ENCODE measurements around the gene SNTG2. TPM values are rescaled to one million over a fixed set of nuclear protein-coding genes. Genes with fewer than 3 reads are reported as not detected.
"Not testable (repeated sequence)": the region's sequence is repeated elsewhere in the genome, so short reads cannot be mapped to it uniquely, and the experiment has no call there.

SNTG2 gene
- total RNA-seq, 1 donor from 2014 or later, result 0.47 TPM

DNA sequence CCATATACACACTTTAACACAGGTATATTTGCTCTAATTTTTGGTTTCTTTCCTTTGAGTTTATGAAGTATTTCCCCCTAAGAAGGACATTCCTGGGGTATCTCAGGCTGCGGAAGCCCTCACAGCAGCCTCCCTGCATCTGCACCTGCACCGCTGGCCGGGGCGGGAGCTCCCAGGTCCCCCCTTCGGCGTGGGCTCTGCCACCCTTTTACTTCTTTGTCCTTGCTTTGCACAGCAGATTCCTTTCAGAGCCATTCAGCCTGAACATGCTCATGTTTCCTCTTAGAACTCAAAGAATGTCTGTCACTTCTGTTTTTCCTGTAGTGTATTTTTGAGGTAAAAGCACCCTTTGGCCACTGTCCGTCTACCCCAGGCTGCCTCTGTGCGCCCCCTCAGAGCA lies 146.5 kb downstream of the SNTG2 start:
- Mint-ChIP-seq H3K4me3 (no peak overlapping the region), H3K27me3 (ENCODE audit: low read depth) (no peaks in the 10 kb centered on the region), H3K9me3 (no peaks in the 10 kb centered on the region), H3K36me3 (ENCODE audit: low read depth) (no peaks in the 10 kb centered on the region), H3K4me1 (peaks cover 18% of the 10 kb centered on the region), H3K27ac (ENCODE audit: unreplicated experiment) (peak overlapping the region; percentile 95)
- TF ChIP-seq, protein P1, sequence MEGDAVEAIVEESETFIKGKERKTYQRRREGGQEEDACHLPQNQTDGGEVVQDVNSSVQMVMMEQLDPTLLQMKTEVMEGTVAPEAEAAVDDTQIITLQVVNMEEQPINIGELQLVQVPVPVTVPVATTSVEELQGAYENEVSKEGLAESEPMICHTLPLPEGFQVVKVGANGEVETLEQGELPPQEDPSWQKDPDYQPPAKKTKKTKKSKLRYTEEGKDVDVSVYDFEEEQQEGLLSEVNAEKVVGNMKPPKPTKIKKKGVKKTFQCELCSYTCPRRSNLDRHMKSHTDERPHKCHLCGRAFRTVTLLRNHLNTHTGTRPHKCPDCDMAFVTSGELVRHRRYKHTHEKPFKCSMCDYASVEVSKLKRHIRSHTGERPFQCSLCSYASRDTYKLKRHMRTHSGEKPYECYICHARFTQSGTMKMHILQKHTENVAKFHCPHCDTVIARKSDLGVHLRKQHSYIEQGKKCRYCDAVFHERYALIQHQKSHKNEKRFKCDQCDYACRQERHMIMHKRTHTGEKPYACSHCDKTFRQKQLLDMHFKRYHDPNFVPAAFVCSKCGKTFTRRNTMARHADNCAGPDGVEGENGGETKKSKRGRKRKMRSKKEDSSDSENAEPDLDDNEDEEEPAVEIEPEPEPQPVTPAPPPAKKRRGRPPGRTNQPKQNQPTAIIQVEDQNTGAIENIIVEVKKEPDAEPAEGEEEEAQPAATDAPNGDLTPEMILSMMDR (conservative IDR thresholded peaks at IDR 0.05), result no peak
- no peak for DNase-seq (ENCODE audit: low read depth, low spot score)

GRCh38 chr2:1099418-1099817 lies 148.8 kb downstream of the SNTG2 start:
- no peak for DNase-seq (ENCODE audit: low read depth, low spot score)
- H3K4me3 Mint-ChIP-seq, result no peak overlapping the region
- peaks cover 18% of the 10 kb centered on the region for H3K4me1 Mint-ChIP-seq
- TF ChIP-seq, protein P1 (conservative IDR thresholded peaks at IDR 0.05), result no peak
- H3K9me3 Mint-ChIP-seq, result no peaks in the 10 kb centered on the region
- no peaks in the 10 kb centered on the region for H3K27me3 Mint-ChIP-seq (ENCODE audit: low read depth)
- H3K27ac Mint-ChIP-seq (ENCODE audit: unreplicated experiment), result no peak overlapping the region
- H3K36me3 Mint-ChIP-seq (ENCODE audit: low read depth), result no peaks in the 10 kb centered on the region

- Mint-ChIP-seq H3K4me3 (no peak overlapping the region), H3K27me3 (ENCODE audit: low read depth) (no peaks in the 10 kb centered on the region), H3K27ac (ENCODE audit: unreplicated experiment) (no peak overlapping the region), H3K36me3 (ENCODE audit: low read depth) (no peaks in the 10 kb centered on the region), H3K4me1 (peaks cover 18% of the 10 kb centered on the region), H3K9me3 (no peaks in the 10 kb centered on the region)
- TF ChIP-seq, protein P1 (conservative IDR thresholded peaks at IDR 0.05), result no peak
- no peak for DNase-seq (ENCODE audit: low read depth, low spot score)
Measured at GRCh38 chr2:1101011-1101782, 150.5 kb downstream of the SNTG2 start.

GRCh38 chr2:1101982-1102590 lies 151.4 kb downstream of the SNTG2 start:
- peak overlapping the region; percentile 51 for H3K27ac Mint-ChIP-seq (ENCODE audit: unreplicated experiment)
- TF ChIP-seq, protein P1 (conservative IDR thresholded peaks at IDR 0.05), result no peak
- H3K27me3 Mint-ChIP-seq (ENCODE audit: low read depth), result no peaks in the 10 kb centered on the region
- H3K4me3 Mint-ChIP-seq, result no peak overlapping the region
- H3K36me3 Mint-ChIP-seq (ENCODE audit: low read depth), result no peaks in the 10 kb centered on the region
- peaks cover 15% of the 10 kb centered on the region for H3K4me1 Mint-ChIP-seq
- DNase-seq (ENCODE audit: low read depth, low spot score), result no peak
- no peaks in the 10 kb centered on the region for H3K9me3 Mint-ChIP-seq

DNA sequence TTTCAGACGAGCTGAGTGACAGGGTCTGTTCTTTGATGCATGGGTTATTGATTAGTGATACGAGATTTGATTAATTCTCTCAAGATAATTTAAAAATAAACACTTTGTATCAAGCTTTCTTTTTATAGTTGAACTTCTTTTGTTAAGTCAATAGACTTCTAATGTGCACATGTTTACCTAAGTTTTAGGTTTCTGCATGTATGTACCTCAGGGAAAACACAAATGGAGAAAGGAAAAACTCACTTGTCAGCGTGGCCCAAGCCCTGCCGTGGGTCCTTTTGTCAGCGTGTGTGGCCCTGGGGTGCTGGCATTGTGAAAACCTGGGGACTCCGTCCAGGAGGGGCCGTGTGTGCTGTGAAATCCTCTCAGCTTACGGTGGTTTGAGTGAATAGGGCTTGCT lies 153.7 kb downstream of the SNTG2 start:
- Mint-ChIP-seq H3K27me3 (ENCODE audit: low read depth) (no peaks in the 10 kb centered on the region), H3K27ac (ENCODE audit: unreplicated experiment) (no peak overlapping the region), H3K36me3 (ENCODE audit: low read depth) (no peaks in the 10 kb centered on the region), H3K4me1 (no peaks in the 10 kb centered on the region), H3K4me3 (no peak overlapping the region), H3K9me3 (no peaks in the 10 kb centered on the region)
- TF ChIP-seq, protein P1 (conservative IDR thresholded peaks at IDR 0.05), result no peak
- DNase-seq (ENCODE audit: low read depth, low spot score), result no peak

GRCh38 chr2:1106344-1106743 lies 155.7 kb downstream of the SNTG2 start:
- DNase-seq (ENCODE audit: low read depth, low spot score); H3K4me1 Mint-ChIP-seq; H3K27me3 Mint-ChIP-seq (ENCODE audit: low read depth); H3K27ac Mint-ChIP-seq (ENCODE audit: unreplicated experiment); H3K4me3 Mint-ChIP-seq; H3K36me3 Mint-ChIP-seq (ENCODE audit: low read depth); H3K9me3 Mint-ChIP-seq: not testable (repeated sequence)
